MCF 10A (cell line): ENCODE results near the gene PLA2G6. TPM values are rescaled to one million over a fixed set of nuclear protein-coding genes. Genes with fewer than 3 reads are reported as not detected.
A peak's percentile ranks its signal among the peaks of the same experiment; 100 is the strongest.

Experiments used
- BruUV-seq: library from RNA; stranded (reverse); fragments of 400-500 nt; replicated peaks from 2 replicates; lab custom pipeline; 2021; lab: Mats Ljungman, UMichigan
- CTCF ChIA-PET: fragments of 300-600 bp; sonication (Branson Sonifier 250); formaldehyde crosslinking; extraction: SDS; loops from one replicate; lab custom pipeline; 2021; ENCODE audit warnings: antibody characterized with exemption, inconsistent platforms; lab: Yijun Ruan, JAX
- POLR2A ChIA-PET: fragments of 300-600, 350-650 bp; sonication (Branson Sonifier 250); formaldehyde crosslinking; extraction: SDS; loops from one replicate; lab custom pipeline; 2020; ENCODE audit warnings: antibody characterized with exemption, inconsistent platforms; lab: Yijun Ruan, JAX
- DNase-seq: peaks from one replicate; pipeline ENCODE4 v3.0.0-alpha.2; 2018; ENCODE audit not compliant: unreplicated experiment
- H3K27ac Mint-ChIP-seq: one replicate; pipeline ENCODE4 v1.8.0; 2022; ENCODE audit warnings: mild to moderate bottlenecking, low read depth, mixed read lengths; ENCODE audit not compliant: unreplicated experiment
- H3K27me3 Mint-ChIP-seq: one replicate; pipeline ENCODE4 v1.8.0; 2022; ENCODE audit warnings: mixed read lengths; ENCODE audit not compliant: insufficient read depth, unreplicated experiment
- H3K36me3 Mint-ChIP-seq: one replicate; pipeline ENCODE4 v1.8.0; 2022; ENCODE audit warnings: mild to moderate bottlenecking, moderate library complexity, mixed read lengths; ENCODE audit not compliant: insufficient read depth, unreplicated experiment
- H3K4me1 Mint-ChIP-seq: one replicate; pipeline ENCODE4 v1.8.0; 2022; ENCODE audit warnings: mixed read lengths; ENCODE audit not compliant: insufficient read depth, unreplicated experiment
- H3K4me3 Mint-ChIP-seq: one replicate; pipeline ENCODE4 v1.8.0; 2022; ENCODE audit warnings: mild to moderate bottlenecking, moderate library complexity, mixed read lengths; ENCODE audit not compliant: unreplicated experiment
- H3K9me3 Mint-ChIP-seq: one replicate; pipeline ENCODE4 v1.8.0; 2022; ENCODE audit warnings: mixed read lengths; ENCODE audit not compliant: unreplicated experiment
- CTCF ChIP-seq: fragments of 200-600 bp; IDR thresholded peaks from one replicate; pipeline ENCODE4 v1.8.0; 2022; ENCODE audit warnings: antibody characterized with exemption, mild to moderate bottlenecking; ENCODE audit not compliant: unreplicated experiment
- intact Hi-C: fragments of 100-400 bp; cut with micrococcal nuclease; formaldehyde crosslinking; loops from 2 replicates; pipeline ENCODE4 v1.14.1; 2022
- total RNA-seq: library from RNA; stranded (reverse); gene quantifications from 2 replicates; pipeline ENCODE4 v1.2.3, GENCODE V29; 2022

The PLA2G6 gene
- total RNA-seq, 1 experiment from 2014 or later = 37.5 TPM

GRCh38 chr22:38106814-38107578 lies 74.6 kb downstream of the PLA2G6 start:
- BruUV-seq = no TSS peak
- no peak for TF ChIP-seq CTCF
- CTCF ChIA-PET = interaction anchor here (0.5 to 0.7 kb wide), 3 partner anchors 211 to 576 kb away, joined by 3 read pairs; no protein-coding TSS in a partner anchor
- H3K9me3 Mint-ChIP-seq = no peaks in the 10 kb centered on the region
- no peak overlapping the region for H3K27ac Mint-ChIP-seq
- intact Hi-C loops = no loop called here
- DNase-seq = no peak
- H3K36me3 Mint-ChIP-seq = no peaks in the 10 kb centered on the region
- POLR2A ChIA-PET = interaction anchor here (1.1 kb wide), 1 partner anchor 15 kb away, joined by 3 read pairs; no protein-coding TSS in a partner anchor
- no peak overlapping the region for H3K4me3 Mint-ChIP-seq
- no peaks in the 10 kb centered on the region for H3K4me1 Mint-ChIP-seq
- no peaks in the 10 kb centered on the region for H3K27me3 Mint-ChIP-seq

GRCh38 chr22:38104084-38104483 lies 77.5 kb downstream of the PLA2G6 start:
- POLR2A ChIA-PET = interaction anchor here (0.9 kb wide), 1 partner anchor 52 kb away, joined by 4 read pairs; no protein-coding TSS in a partner anchor
- intact Hi-C loops = no loop called here
- CTCF ChIA-PET = interaction anchor here (0.6 to 1.0 kb wide), 2 partner anchors 9 to 79 kb away, joined by 4 read pairs; no protein-coding TSS in a partner anchor
- peak; percentile 27 for DNase-seq
- H3K36me3 Mint-ChIP-seq = no peaks in the 10 kb centered on the region
- no peak overlapping the region for H3K27ac Mint-ChIP-seq
- no peaks in the 10 kb centered on the region for H3K9me3 Mint-ChIP-seq
- no peaks in the 10 kb centered on the region for H3K27me3 Mint-ChIP-seq
- no TSS peak for BruUV-seq
- peak; percentile 16 for TF ChIP-seq CTCF
- H3K4me3 Mint-ChIP-seq = no peak overlapping the region
- H3K4me1 Mint-ChIP-seq = no peaks in the 10 kb centered on the region

- ChIA-PET POLR2A (interaction anchor here (0.9 kb wide), 1 partner anchor 51 kb away, joined by 4 read pairs; no protein-coding TSS in a partner anchor), CTCF (interaction anchor here (0.6 to 1.0 kb wide), 2 partner anchors 9 to 80 kb away, joined by 4 read pairs; no protein-coding TSS in a partner anchor)
- Mint-ChIP-seq H3K4me1 (no peaks in the 10 kb centered on the region), H3K4me3 (no peak overlapping the region), H3K27ac (no peak overlapping the region), H3K36me3 (no peaks in the 10 kb centered on the region), H3K27me3 (no peaks in the 10 kb centered on the region), H3K9me3 (no peaks in the 10 kb centered on the region)
- BruUV-seq = no TSS peak
- no peak for DNase-seq
- intact Hi-C loops = no loop called here
- TF ChIP-seq CTCF = no peak
Observed at GRCh38 chr22:38103641-38104040, 78.0 kb downstream of the PLA2G6 start.

- no peaks in the 10 kb centered on the region for H3K9me3 Mint-ChIP-seq
- no TSS peak for BruUV-seq
- H3K27ac Mint-ChIP-seq = no peak overlapping the region
- no peaks in the 10 kb centered on the region for H3K36me3 Mint-ChIP-seq
- ChIA-PET CTCF (interaction anchor here (0.6 to 4.9 kb wide), 3 partner anchors 15 to 256 kb away, joined by 3 to 32 read pairs (median 3); no protein-coding TSS in a partner anchor), POLR2A (interaction anchor here (0.7 to 1.2 kb wide), 3 partner anchors 33 to 73 kb away, joined by 3 read pairs; no protein-coding TSS in a partner anchor)
- DNase-seq = no peak
- no peaks in the 10 kb centered on the region for H3K27me3 Mint-ChIP-seq
- intact Hi-C loops = no loop called here
- no peak for TF ChIP-seq CTCF
- H3K4me3 Mint-ChIP-seq = no peak overlapping the region
- H3K4me1 Mint-ChIP-seq = no peaks in the 10 kb centered on the region
Observed at GRCh38 chr22:38098410-38099249, 83.0 kb downstream of the PLA2G6 start.
